HG03039 (cell line): ENCODE data around the gene KCNT1.

Experiments
- ATAC-seq: cut with Tn5 transposase; IDR thresholded peaks from one replicate; pipeline ENCODE4 v1.9.1; 2021; ENCODE audit warnings: mild to moderate bottlenecking, moderate library complexity; ENCODE audit not compliant: unreplicated experiment

The KCNT1 gene

GRCh38 chr9:135762921-135763320, 60.9 kb downstream of the KCNT1 start:
- ATAC-seq = no peak

- ATAC-seq = no peak
These were observed 61.9 kb downstream of the KCNT1 start for GRCh38 chr9:135763716-135764446.

- ATAC-seq = no peak
These were observed 62.7 kb downstream of the KCNT1 start for GRCh38 chr9:135764731-135765130.

DNA sequence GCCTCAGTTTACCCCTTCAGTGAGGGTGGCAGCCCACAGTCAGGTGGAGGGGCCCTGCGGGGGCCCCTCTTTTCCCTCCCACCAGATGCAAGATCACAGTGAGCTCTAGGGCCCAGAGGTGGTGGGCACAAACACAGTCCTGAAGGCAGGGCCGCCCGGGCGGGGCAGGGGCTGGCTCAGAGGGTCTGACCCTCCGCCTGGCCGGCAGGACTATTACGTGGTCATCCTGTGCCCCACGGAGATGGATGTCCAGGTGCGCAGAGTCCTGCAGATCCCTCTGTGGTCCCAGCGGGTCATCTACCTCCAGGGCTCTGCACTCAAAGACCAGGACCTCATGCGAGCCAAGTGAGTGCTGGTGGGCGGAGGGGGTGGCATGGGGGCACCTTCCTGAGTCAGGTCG, 63.4 kb downstream of the KCNT1 start:
- no peak for ATAC-seq

- ATAC-seq = no peak
These were observed 64.3 kb downstream of the KCNT1 start for GRCh38 chr9:135766251-135766650.

DNA sequence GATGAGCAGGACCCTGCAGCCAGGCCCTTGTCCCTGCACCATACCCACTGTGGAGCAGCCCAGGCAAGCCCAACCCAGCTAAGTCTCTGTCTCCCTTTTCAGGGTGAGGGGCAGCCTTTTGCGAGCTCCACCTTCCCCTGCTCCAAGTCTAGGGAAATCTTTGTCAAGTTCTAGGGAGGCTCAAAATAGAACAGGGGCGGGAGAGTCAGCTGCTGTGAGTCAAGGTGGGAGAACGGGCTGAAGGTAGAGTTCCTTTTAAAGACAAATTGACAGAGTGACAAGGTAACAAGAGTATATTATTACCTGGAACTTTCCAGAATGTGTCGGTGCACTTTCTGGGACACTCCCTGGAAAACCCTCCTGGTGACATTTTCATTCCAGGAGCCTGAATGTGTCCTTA, 64.7 kb downstream of the KCNT1 start:
- no peak for ATAC-seq

GRCh38 chr9:135768516-135769218, 66.7 kb downstream of the KCNT1 start:
- no peak for ATAC-seq

DNA sequence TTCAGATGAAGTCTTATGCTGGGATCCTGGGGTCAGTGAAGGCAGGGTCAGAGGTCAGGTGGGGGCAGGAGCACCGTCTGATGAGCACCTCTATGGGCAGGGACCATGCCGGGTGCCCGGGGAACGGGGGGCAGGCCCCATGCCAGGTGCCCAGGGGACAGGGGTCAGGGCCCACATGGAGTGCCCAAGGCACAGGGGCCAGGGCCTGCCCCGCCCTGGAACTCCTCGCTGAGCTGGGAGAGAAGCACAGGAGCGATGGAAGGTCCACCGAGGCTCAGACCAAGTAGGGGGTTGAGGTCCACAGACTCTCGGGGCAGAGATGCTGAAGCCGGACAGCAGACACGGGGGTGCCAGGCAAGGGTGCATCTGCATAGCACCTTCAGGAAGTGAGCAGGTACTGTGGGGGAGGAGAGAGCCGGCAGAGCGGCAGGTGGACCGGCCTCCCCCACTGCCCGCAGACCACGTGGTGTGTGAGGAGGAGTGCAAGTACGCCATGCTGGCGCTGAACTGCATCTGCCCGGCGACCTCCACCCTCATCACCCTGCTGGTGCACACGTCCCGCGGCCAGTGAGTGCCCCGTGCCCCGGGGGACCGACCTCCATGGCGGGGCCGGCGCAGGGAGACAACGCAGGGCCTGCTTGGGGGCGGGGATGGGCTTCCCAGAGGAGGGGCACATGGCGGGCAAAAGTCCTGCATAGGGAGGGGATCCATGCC, 67.7 kb downstream of the KCNT1 start:
- no peak for ATAC-seq

GRCh38 chr9:135770203-135770535, 68.2 kb downstream of the KCNT1 start:
- no peak for ATAC-seq

GRCh38 chr9:135770771-135771170, 68.8 kb downstream of the KCNT1 start:
- no peak for ATAC-seq

DNA sequence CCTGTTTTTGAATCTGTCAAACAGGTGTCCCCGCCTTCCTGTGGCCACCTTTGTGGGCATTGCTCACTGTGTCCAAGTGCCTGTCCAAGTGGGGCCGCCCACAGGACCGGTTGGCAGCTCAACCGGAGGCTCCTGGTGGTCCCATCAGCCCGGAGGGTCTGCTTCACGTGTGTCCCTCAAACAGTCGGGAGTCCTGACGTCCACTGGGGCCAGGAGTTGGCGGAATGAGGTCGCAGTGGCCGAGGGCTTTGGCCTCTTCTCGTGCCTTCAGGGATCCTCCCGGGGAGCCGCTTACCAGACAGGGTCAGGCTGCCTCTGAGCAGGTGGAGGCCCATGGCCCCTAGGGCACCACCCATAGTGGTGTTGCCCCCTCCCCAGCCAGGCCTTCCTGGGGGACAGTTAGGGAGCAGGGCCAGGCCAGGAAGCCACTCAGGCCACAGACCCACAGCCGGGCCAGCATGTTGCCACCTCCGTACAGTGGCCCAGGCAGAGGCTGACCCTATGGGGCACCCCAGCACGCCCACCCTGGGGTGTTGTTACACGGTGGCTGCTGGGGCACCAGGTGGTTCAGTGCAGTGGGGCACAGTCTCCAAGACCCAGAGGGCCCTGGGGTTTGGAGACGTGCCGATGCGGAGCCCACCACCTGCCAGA, 69.5 kb downstream of the KCNT1 start:
- ATAC-seq = no peak

DNA sequence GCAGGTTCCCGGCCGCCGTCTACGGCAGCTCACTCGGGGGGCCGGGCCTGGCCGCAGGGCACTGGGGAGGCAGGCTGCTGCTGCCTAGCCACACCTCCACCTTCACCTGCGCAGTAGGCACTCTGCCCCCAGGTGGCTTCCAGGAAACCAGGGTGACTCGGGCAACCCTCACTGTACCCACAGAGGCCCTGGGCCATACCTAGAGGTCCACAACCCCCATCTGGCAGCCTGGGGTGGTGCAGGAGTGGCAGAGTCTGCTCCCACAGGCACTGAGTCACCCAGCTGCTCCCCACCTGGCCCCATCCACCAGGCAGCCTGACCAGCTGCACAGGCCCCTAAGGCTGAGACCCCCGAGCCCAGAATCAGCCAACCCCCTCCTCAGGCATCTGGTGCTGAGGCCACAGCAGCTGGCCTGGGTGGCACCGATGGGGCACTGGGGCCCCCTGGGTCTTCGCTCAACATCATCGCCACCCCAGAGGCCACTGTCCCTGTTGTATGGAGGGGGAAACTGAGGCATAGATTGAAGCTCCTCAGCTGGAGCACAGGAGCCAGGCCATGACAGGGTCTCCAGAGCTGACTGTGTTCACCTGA, 70.2 kb downstream of the KCNT1 start:
- ATAC-seq = no peak

GRCh38 chr9:135772702-135773493, 70.9 kb downstream of the KCNT1 start:
- no peak for ATAC-seq

DNA sequence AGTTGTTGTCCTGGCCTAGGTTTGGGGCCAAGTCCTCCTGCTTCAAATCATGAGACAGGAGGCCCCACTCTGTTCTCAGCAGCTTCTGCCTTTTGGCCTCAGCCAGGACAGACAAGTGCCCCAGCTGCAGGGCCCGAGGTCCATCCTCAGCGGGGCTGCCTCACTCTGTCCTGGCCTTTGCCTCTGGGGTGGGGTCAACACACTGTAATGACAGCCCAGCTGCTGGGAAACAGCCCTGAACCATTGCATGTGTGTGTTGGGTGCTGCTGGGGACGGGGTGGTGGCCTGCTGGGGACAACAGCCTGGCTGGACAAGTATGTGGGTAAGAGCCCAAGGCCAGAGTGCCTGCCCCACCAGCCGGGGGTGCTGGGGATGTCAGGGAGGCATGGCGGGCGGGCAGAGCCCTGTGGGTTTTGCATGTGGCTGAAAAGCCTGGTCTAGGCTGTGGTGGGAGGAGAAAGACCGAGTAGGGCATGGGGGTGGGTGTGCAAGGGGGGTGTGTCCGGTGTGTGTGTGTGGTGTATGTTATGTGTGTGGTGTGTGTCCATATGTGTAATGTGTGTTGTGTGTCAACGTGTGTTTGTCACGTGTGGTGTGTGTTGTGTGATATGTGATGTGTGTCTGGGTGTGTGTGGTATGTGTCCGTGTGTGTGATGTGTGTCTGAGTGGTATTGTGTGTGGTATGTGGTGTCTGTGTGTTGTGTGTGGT, 71.7 kb downstream of the KCNT1 start:
- ATAC-seq = no peak

GRCh38 chr9:135774239-135774747, 72.3 kb downstream of the KCNT1 start:
- ATAC-seq = no peak

- ATAC-seq = no peak
These were observed 73.0 kb downstream of the KCNT1 start for GRCh38 chr9:135774794-135775525.

DNA sequence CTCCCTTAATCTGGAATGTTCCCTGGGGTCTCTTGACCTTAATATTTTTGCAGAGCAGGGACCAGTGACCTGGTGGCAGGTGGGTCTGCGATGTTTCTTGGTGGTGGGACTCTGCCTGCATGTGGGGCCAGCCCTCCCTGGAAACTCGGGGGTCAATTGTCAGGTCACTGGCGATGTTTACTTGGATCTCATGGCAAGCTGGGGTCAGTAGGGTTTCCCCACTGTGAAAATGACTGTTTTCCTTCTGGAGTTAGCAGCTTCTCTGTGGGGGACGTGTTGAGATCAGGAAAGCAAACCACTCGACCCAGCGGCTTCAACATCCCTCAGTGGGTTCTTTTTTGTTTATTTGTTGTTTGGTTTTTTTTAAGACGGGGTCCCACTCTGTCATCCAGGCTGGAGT, 73.9 kb downstream of the KCNT1 start:
- ATAC-seq = no peak

DNA sequence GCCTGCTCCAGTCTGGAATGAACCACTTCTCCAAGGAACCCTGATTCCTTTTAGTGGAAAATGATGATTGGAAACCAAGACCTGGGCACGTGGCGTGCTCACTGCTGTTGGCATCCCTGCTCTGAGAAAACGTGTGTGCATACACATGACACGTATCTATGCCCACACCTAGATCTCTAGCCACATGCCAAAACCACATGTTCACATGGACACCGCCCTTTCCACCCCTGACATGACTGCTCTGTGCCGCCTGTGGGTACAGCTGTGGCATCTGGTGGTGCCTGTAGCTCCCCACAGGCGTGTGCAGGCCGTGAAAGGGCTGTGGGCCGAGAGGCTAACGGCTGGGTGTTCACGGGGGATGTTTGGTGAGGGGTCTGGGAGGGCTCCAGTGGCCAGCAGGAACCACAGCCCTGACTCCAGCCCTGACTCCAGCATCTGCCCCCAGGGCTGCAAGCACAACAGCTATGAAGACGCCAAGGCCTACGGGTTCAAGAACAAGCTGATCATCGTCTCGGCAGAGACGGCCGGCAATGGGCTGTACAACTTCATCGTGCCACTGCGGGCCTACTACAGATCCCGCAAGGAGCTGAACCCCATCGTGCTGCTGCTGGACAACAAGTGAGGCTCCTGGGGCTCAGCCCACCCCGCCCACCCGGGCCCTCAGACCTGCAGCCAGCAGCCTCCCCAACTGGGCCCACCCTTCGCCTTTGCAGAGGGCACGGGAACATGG, 75.1 kb downstream of the KCNT1 start:
- ATAC-seq = no peak
